Liver (tissue), 9 donors: Measurements from ENCODE around the gene TNFRSF8. TPM values are rescaled to one million over a fixed set of nuclear protein-coding genes. Genes with fewer than 3 reads are reported as not detected.
A peak's percentile ranks its signal among the peaks of the same experiment; 100 is the strongest.

Source experiments
- DNase-seq: peaks from one replicate; pipeline ENCODE4 v3.0.0-alpha.2; 2017; ENCODE audit warnings: low spot score
- H3K27ac ChIP-seq, 2 donors: one replicate each; pipeline ENCODE4 v1.7.0; 2013; ENCODE audit warnings: inconsistent platforms in 2 of 2, low read length in 2 of 2, control low read depth in 1 of 2, low read depth in 1 of 2, mild to moderate bottlenecking in 1 of 2
- H3K27me3 ChIP-seq, 4 donors: one replicate each; pipeline versions ENCODE4 v1.6.1 to v1.7.0; 2013; ENCODE audit warnings: low read length in 3 of 4, inconsistent platforms in 1 of 4, mild to moderate bottlenecking in 1 of 4, moderate library complexity in 1 of 4; ENCODE audit not compliant: control insufficient read depth in 4 of 4, insufficient read depth in 4 of 4
- H3K36me3 ChIP-seq, 4 donors: one replicate each; pipeline versions ENCODE4 v1.6.1 to v1.7.0; 2013; ENCODE audit warnings: low read length in 3 of 4, mild to moderate bottlenecking in 3 of 4, low read depth in 1 of 4, moderate library complexity in 1 of 4; ENCODE audit not compliant: control insufficient read depth in 4 of 4, insufficient read depth in 3 of 4
- H3K4me1 ChIP-seq, 4 donors: one replicate each; pipeline versions ENCODE4 v1.6.1 to v1.7.0; 2013; ENCODE audit warnings: low read length in 3 of 4, mild to moderate bottlenecking in 3 of 4, moderate library complexity in 1 of 4; ENCODE audit not compliant: control insufficient read depth in 4 of 4, insufficient read depth in 4 of 4
- H3K4me3 ChIP-seq, 3 donors: one replicate each; pipeline versions ENCODE4 v1.6.1 to v1.7.0; 2013; ENCODE audit warnings: low read length in 3 of 3, control low read depth in 1 of 3, low read depth in 1 of 3, mild to moderate bottlenecking in 1 of 3
- H3K9ac ChIP-seq, 2 donors: one replicate each; pipeline ENCODE4 v1.7.0; 2013; ENCODE audit warnings: low read length in 2 of 2, mild to moderate bottlenecking in 2 of 2, moderate library complexity in 2 of 2, control low read depth in 1 of 2, low read depth in 1 of 2
- H3K9me3 ChIP-seq, 4 donors: one replicate each; pipeline versions ENCODE4 v1.6.1 to v1.7.0; 2013; ENCODE audit warnings: low read length in 3 of 4; ENCODE audit not compliant: control insufficient read depth in 4 of 4
- ATF3 ChIP-seq: IDR thresholded peaks from 2 replicates; pipeline ENCODE4 v1.6.1; 2016; ENCODE audit warnings: antibody characterized with exemption
- CTCF ChIP-seq: fragments of 150-350 bp; IDR thresholded peaks from 2 replicates; pipeline ENCODE4 v1.5.1; 2017; ENCODE audit warnings: improper control_type of control experiment, low read depth, low read length; ENCODE audit not compliant: missing input control
- EGR1 ChIP-seq, 2 donors: IDR thresholded peaks; 2 replicates each; pipeline ENCODE4 v1.6.1; 2016 to 2018; ENCODE audit warnings: antibody characterized with exemption in 2 of 2, low read depth in 2 of 2
- FOXA1 ChIP-seq: IDR thresholded peaks from 2 replicates; pipeline ENCODE4 v1.6.1; 2016; ENCODE audit warnings: antibody characterized with exemption
- FOXA2 ChIP-seq: IDR thresholded peaks from 2 replicates; pipeline ENCODE4 v1.6.1; 2016; ENCODE audit warnings: antibody characterized with exemption
- GABPA ChIP-seq, 2 donors: IDR thresholded peaks in 1 of 2; conservative IDR thresholded peaks in 1 of 2; 2 replicates each; pipeline ENCODE4 v1.6.1; 2016; ENCODE audit warnings: antibody characterized with exemption in 2 of 2, mild to moderate bottlenecking in 1 of 2, moderate library complexity in 1 of 2
- HNF4A ChIP-seq, 2 donors: conservative IDR thresholded peaks; 2 replicates each; pipeline ENCODE4 v1.6.1; 2016; ENCODE audit warnings: antibody characterized with exemption in 2 of 2, mild to moderate bottlenecking in 2 of 2
- HNF4G ChIP-seq: IDR thresholded peaks from 2 replicates; pipeline ENCODE4 v1.6.1; 2016; ENCODE audit warnings: antibody characterized with exemption
- JUND ChIP-seq, 2 donors: IDR thresholded peaks; 2 replicates each; pipeline ENCODE4 v1.6.1; 2016; ENCODE audit warnings: antibody characterized with exemption in 2 of 2
- MAX ChIP-seq: IDR thresholded peaks from 2 replicates; pipeline ENCODE4 v1.6.1; 2016; ENCODE audit warnings: antibody characterized with exemption
- RAD21 ChIP-seq, 2 donors: IDR thresholded peaks; 2 replicates each; pipeline ENCODE4 v1.6.1; 2016; ENCODE audit warnings: antibody characterized with exemption in 2 of 2, mild to moderate bottlenecking in 2 of 2
- REST ChIP-seq: IDR thresholded peaks from 2 replicates; pipeline ENCODE4 v1.6.1; 2016; ENCODE audit warnings: antibody characterized with exemption, mild to moderate bottlenecking
- RXRA ChIP-seq, 2 donors: IDR thresholded peaks; 2 replicates each; pipeline ENCODE4 v1.6.1; 2017 to 2018; ENCODE audit warnings: antibody characterized with exemption in 2 of 2, mild to moderate bottlenecking in 1 of 2
- SP1 ChIP-seq: IDR thresholded peaks from 2 replicates; pipeline ENCODE4 v1.6.1; 2018; ENCODE audit warnings: antibody characterized with exemption, mild to moderate bottlenecking
- TAF1 ChIP-seq: conservative IDR thresholded peaks from 2 replicates; pipeline ENCODE4 v1.6.1; 2016; ENCODE audit warnings: antibody characterized with exemption, mild to moderate bottlenecking
- YY1 ChIP-seq: IDR thresholded peaks from 2 replicates; pipeline ENCODE4 v1.6.1; 2016; ENCODE audit warnings: antibody characterized with exemption, mild to moderate bottlenecking
- ZBTB33 ChIP-seq: IDR thresholded peaks from 2 replicates; pipeline ENCODE4 v1.6.1; 2016; ENCODE audit warnings: antibody characterized with exemption
- WGBS: extraction: QIAGEN DNeasy Blood & Tissue Kit; methylation state at CpG from one replicate; pipeline ENCODE4 v1.1.7; 2013; 5-methylcytosine and 5-hydroxymethylcytosine counted together
- polyA plus RNA-seq, 2 donors: library from polyadenylated mRNA; stranded (reverse) in 1 of 2; unstranded in 1 of 2; fragments of 200-250 nt in 1 of 2; fragments of >200 nt in 1 of 2; fragmentation: Nextera tagmentation in 1 of 2; extraction: Ambion mirVana in 1 of 2; gene quantifications; one replicate each; pipeline versions ENCODE4 v1.2.1 to v1.2.3, GENCODE V29; 2013 to 2015
- total RNA-seq, 2 donors: library from RNA; depleted of rRNA; stranded (reverse); fragments of >200 nt; gene quantifications; one replicate each; pipeline ENCODE4 v1.2.3, GENCODE V29; 2014
- donor health status: healthy.
- donor health status: healthy.
- donor health status: healthy.
- donor health status: healthy.
- donor health status: healthy.

Gene TNFRSF8
- total and polyA plus RNA-seq, 4 donors, result 0.08 to 0.19 (median 0.12) TPM

GRCh38 chr1:12168451-12169160, 105.5 kb downstream of the TNFRSF8 start:
- H3K9ac ChIP-seq, result peak overlapping the region in 1 of 2 donors; percentile 89
- H3K4me1 ChIP-seq, result peaks cover 6 to 56% (median 29%) of the 10 kb centered on the region in 4 donors
- TF ChIP-seq FOXA2 (no peak), CTCF (no peak), YY1 (no peak), HNF4G (no peak), ATF3 (no peak), EGR1 (IDR thresholded peaks at IDR 0.05; ENCODE audit: low read depth in 2 of 2) (no peak), TAF1 (no peak), ZBTB33 (no peak), RXRA (IDR thresholded peaks at IDR 0.05) (no peak), SP1 (no peak), MAX (no peak), FOXA1 (no peak), REST (no peak), JUND (IDR thresholded peaks at IDR 0.05) (no peak), GABPA (IDR thresholded peaks at IDR 0.05 in 1 of 2, conservative IDR thresholded peaks at IDR 0.05 in 1 of 2) (no peak), RAD21 (IDR thresholded peaks at IDR 0.05) (no peak), HNF4A (conservative IDR thresholded peaks at IDR 0.05) (no peak)
- H3K27ac ChIP-seq, result peak overlapping the region; percentile 80 to 96
- no peaks in the 10 kb centered on the region for H3K27me3 ChIP-seq
- H3K36me3 ChIP-seq, result no peaks in the 10 kb centered on the region
- H3K9me3 ChIP-seq, result no peaks in the 10 kb centered on the region
- H3K4me3 ChIP-seq, result peak overlapping the region in 2 of 3 donors; percentile 78 to 81
- WGBS, result 72% methylated on average over 17 of the region's 17 CpGs
- DNase-seq, result no peak
